Measurements from ENCODE around the gene SYMPK. TPM values are rescaled to one million over a fixed set of nuclear protein-coding genes. Genes with fewer than 3 reads are reported as not detected.
"Not testable (repeated sequence)": the region's sequence is repeated elsewhere in the genome, so short reads cannot be mapped to it uniquely, and the experiment has no call there.

The SYMPK gene
- total RNA-seq, 1 experiment from 2014 or later, result 89.3 TPM

DNA sequence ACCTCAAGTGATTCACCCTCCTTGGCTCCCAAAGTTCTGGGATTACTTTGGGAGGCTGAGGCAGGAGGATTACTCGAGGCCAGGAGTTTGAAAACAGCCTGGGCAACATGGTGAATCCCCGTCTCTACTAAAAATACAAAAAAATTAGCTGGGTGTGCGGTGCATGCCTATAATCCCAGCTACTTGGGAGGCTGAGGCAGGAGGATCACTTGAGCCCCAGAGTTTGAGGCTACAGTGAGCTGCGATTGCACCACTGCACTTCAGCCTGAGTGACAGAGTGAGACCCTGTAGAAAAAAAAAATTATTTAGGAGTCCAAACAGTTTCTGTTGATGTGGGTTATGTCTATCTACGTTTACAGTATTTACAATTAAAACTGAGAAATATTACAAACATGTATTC lies 7.9 kb upstream of the SYMPK start:
- DNase-seq (ENCODE audit: low read depth), result no peak

DNA sequence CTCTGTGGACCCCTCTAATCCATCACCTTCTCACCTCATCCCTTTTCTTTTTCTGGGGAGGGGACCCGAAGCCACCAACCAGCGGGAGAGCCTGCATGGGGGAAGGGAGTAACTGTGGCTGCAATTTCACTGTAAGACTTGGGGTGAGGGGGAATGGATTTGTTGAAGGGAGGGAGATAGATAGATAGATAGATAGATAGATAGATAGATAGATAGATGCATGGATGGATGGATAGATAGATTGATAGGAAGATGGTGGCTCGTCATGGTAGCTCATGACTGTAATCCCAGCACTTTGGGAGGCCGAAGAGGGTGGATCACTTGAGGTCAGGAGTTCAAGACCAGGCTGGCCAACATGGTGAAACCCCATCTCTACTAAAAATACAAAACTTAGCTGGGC lies 4.3 kb upstream of the SYMPK start:
- not testable (repeated sequence) for DNase-seq (ENCODE audit: low read depth)

DNA sequence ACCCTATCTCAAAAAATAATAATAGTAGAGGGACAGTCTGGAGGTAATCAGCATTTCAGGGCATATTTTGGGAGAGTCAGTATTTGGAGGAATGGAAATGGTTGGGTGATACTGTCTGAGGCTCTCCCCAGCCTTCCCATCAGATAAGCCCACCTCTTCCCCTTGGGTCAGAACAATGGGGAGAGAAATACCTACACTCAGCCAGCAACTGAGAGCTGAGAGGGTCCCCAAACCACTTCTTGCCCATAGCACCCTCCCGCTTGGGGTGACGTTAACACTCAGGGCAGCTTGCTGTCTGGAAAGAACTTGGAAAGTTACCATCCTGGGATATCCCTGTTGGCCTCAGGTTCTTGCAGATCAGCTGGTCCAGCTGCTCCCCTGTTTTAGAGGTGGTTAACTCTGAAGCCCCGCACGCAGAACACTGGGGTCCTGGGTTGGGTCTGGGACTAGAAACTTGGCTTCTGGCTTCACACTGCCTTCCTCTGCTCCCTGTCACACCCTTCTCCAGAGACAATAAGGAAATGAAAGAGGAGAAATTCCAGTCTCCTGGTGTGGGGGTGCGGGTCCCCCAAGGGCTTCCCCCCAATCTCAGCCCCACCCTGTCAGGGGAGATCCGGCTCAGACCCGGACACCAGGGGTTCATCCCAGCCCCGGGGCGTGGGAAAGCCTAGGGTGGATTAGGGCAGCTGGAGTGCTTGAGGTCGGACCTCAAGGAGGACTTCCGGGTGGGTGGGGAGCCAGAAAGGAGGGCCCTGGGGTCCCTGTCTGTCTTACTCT lies 3.6 kb upstream of the SYMPK start:
- DNase-seq (ENCODE audit: low read depth), result no peak

DNA sequence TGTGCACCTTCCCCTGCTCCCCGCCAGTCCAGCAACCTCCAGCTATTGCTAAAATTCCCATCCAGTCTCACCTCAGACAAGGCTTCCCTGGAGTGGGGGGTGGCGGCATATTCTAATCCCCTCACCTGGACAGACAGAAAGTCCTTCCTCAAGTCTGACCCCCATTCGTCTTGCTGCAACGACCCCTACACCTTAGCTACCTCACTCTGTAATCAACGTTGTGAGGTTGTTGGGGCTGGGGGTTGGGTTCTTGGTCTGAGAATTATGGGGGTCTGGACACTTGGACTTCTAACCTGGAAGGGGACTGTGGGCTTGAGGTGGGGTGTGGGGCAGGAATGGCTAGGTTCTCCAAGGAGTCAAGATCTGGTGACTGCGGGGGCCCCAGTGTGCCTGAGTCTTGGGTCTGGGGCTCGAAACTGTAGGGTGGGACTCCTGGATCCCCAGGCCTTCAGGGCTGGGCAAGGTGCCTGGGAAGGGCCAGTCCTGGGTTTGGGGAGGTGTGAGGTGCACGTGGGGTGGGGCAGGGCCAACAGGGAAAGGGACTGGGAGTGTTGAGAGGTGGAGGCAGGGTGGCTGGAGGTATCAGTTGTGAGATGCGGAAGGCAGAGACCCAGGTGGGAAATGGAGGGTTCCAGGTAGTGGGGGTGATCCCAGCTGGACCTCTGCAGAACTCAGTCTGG lies 2.5 kb upstream of the SYMPK start:
- no peak for DNase-seq (ENCODE audit: low read depth)

DNA sequence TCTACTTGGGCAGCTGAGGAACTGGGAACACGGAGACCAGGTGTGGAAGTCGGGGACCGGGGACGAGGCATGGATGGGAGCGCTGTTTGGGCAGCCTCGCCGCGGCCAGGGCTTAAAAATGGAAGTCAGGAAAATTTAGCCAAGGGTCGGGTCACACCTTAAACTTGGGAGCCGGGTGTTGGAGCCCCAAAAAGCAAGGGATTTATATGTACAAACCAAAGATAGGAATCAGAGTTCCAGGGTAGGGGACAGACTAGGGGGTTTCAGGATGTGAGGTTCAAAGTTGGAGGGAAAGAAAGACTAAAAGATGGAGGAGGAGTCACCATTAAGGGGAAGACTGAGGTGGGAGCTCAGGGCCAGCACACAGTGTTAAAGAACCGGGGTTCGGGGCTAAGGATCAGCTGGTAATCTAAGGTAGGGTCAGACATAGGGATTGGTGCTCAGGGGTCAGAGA lies 1.7 kb upstream of the SYMPK start:
- no peak for DNase-seq (ENCODE audit: low read depth)

DNA sequence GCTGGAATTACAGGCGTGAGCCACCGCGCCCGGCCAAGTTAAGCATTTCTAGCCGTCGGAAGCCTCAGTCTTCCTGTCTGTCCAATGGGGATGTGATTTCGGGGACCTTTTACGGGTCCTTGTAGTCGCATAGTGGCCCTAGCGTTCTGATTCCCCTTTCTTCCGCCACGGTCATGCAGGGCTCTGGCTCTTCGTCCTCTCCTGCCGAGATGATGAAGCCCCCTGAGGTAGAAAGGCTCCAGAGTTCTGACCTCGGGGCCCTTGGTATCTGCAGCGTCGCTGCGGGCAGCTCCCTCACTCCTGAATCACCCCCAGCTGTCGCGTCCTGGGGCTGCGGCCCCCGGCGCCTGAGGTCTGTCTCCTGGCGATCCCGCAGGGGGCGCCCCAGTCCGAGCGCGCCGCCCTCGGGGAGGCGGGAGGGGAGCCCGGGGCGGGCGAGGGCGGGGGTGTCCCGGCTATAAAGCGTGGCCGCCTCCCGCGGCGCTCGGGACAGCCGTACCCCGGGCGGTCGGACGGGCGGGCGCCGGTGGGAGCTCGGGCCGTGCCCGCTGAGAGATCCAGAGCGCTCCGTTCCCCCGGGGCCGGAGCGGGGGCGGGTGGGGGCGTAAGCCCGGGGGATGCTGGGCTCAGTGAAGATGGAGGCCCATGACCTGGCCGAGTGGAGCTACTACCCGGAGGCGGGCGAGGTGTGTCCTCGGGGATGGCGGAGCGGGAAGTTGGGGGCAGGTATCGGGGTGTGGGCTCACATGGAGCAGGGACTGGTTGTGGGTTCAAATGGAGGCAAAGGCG lies 1.1 kb upstream of the SYMPK start, which contains the start of gene FOXA3:
Gene FOXA3 (plus strand): TSS at position 487 of the 789 bp plus-strand sequence. CDS start 131 bp downstream, at position 618.
- peak; percentile 58 for DNase-seq (ENCODE audit: low read depth)

DNA sequence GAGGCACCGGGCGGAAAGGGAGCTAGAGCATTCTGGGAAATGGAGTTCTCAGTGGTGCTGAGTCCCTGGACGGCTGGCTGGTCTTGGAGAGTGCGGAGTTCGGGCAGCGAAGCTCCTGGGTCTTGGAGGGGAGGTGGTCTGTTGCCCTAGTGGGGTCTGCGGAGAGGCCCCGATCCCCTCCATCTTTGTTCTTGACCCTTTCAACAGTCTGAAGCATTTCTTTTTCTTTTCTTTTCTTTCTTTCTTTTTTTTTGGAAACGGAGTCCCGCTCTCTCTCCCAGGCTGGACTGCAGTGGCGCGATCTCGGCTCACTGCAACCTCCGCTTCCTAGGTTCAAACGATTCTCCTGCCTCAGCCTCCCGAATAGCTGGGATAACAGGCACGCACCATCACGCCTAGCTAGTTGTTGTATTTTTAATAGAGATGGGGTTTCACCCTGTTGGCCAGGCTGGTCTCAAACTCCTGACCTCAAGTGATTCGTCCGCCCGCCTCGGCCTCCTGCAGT lies 440 bp upstream of the SYMPK start:
- no peak for DNase-seq (ENCODE audit: low read depth)

DNA sequence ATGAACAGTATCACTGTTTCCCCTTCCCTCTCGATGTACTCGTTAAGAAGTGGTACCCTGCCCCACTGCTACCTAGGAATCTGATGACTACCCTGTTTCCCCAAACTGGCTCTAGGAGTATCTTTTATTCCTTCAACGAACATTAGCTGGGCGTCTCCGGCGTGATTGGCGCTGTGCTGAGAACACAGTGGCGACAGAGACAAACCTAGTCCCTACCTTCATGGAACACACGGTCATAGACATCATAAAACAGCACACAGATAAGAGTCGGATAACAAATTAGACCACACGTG lies 730 bp downstream of the SYMPK start:
- DNase-seq (ENCODE audit: low read depth), result no peak

DNA sequence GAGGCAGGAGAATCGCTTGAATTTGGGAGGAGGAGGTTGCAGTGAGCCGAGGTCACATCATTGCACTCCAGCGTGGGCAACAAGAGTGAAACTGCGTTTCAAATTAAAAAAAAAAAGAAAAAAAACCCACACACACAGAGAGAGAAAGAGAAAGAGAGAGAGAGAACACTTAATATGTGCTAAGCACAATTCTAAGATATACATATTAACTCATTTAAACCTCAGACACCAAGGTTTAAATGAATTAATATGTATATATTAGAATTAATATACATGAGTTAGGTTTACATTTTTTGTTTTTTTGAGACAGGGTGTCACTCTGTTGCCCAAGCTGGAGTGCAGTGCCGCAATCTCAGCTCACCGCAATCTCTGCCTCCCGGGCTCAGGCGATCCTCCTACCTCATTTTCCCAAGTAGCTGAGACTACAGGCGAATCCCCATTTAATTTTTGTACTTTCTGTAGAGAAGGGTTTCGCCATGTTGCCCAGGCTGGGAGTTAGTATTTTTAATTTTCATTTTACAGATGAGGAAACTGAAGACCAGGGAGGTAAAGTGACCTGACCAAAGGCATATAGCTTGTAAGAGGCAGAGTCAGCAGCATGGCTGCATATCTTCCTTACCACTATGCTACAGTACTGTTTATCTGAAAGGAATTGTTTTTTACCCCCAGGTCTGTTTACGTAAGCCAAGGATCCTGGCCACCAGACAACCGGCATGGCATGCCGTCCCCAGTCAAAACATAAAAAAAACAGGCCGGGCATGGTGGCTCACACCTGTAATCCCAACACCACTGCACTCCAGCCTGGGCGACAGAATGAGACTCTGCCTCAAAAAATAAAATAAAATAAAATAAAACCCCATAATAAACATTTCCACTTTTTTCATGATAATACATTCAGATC lies 2.3 kb downstream of the SYMPK start:
- DNase-seq (ENCODE audit: low read depth), result no peak

DNA sequence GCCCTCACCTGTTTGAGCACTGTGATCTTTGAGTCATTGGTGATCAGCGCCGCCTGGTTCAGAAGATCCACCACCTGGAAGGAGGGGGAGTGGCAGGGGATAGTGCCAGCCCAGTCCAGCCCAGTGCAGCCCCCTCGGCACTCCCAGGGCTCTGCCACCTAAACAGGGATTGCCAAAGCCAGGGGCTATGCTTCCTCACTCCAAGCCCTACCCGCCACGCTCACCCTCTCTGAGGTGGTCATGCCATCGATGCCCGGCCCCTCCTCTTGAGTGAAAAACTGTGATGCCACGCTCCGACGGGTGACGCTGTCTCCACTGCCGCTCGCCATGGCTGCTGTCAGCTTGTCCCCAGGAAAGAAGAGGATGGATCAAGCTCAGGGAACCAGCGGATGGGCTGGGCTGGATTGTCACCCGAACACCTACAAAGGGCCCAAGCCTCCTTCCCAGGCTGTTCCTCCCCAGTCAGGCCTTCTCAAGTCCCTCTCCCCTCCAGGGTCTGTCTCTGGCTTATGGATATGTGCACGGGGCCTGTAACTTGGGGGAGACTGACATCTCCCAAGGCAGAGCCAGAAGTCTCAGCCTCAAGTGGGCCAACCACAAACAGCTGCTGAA lies 8.7 kb downstream of the SYMPK start:
- DNase-seq (ENCODE audit: low read depth), result no peak

DNA sequence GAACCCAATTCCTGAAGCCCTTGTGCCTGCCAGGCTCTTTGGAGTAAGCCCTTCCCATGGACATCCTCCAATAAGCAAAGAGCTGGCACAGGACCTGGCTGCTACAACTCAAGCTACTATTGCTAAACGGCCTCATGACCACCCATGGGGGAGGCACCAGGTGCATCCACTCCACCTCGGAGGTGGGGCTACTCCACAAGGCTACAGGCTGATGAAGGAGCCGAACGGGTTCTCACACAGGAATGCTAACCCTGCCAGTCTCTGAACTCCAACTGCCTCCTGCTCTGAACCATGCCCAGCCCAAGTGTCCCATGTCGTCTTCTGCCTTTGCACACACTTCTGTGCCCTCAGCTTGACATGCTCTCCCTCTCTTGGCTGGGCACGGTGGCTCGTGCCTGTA lies 10.0 kb downstream of the SYMPK start:
- no peak for DNase-seq (ENCODE audit: low read depth)

DNA sequence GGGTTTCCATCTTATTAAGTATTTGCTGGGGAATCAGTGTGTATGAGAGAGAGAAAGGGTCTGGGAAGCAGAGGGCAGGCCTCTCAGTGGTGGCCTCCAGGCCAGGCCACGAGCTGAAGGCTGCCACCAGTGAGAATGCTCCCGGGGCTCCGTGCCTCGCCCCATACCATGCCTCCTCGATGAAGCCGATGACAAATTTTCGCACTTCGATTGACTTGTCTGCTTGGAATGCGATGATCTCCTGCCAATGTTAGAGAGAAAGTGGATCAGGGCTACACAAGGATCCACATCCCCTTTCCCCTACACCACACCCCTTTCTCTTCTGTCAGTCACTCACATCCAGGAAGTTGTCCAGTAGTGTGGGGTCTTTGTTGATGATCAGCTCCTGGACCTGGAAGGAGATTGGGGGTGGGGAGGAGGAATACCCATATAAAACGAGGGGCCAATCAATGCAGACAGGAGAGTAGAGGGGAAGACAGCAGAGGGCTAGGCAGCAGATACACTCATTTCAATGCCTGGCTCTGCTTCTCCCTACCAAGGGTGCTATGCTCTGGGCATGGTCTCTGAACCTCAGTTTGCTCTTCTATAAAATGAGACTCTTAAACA lies 10.7 kb downstream of the SYMPK start:
- DNase-seq (ENCODE audit: low read depth), result no peak

DNA sequence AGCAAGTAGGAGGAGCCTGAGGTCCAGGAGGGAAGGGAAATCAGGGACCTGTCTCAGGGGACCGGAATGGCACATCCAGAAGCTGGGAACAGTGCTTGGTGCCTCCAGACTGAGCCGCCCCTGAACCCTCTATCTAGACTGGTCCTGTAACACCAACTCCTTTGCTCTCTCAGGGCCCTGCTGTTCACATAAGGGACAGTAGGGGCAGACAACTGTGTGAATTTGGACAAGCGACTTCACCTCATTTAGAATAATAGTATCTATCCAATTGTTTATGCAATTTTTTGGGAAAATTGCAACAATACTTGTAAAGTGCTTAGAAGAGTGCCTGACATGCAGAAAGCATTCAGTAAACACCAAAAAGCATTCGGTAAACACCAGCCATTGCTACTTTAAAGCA lies 14.0 kb downstream of the SYMPK start:
- DNase-seq (ENCODE audit: low read depth), result no peak

DNA sequence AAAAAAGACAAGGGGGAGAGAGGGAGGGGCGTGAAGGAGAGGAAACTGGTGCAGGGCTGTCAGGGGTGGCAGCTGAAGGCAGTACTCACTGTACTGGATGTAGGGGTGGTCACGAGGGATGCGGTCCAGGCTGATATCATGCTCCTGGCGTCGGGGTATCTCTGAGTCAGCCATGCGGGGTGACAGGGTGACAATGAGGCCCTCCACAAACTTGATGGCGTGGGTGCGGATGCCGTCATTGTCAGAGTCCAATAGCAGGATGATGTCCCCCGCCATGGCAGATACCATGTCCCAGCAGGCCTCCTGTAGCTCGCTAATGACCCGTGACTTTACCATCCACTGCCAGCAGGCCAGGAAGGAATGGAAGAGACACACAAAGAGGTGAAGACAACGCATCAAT lies 15.3 kb downstream of the SYMPK start:
- no peak for DNase-seq (ENCODE audit: low read depth)

DNA sequence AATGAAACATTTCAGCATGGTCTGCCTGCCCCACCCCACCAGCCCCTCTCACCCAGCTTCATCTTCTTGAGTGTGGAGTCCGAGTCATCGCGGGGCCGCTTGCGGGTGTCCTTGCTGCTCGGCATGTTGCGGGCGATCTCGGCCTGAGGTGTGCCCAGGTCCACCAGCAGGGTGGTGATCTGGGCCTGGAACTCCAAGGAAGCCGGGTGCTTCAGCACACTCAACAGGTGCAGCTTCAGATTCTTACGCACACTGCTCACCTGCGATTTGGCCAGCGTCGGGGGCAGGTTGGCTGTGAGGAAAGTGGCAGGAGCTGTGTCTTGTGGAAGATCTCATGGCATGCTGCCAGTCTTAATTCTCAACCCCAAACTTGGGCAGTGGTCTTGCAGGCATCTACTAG lies 20.7 kb downstream of the SYMPK start:
- DNase-seq (ENCODE audit: low read depth), result no peak

DNA sequence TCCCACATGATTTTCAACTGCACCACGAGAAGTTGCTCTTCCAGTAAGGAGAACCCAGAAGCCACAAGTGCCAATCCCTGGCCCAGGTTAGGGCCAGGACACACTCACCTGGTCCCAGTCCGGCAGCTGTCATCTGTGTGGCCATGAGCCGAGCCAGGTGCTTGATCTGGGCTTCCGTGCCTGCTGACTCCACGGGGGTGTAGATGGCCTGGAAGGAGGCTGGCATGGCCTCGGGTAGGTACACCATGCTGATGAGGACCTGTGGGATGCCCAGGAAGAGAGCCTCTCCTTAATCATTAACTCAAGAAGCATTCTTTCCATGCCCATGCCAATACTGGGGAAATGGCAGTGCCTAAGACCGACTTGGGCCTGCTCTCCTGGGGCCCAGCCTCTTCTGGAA lies 28.0 kb downstream of the SYMPK start:
- no peak for DNase-seq (ENCODE audit: low read depth)

DNA sequence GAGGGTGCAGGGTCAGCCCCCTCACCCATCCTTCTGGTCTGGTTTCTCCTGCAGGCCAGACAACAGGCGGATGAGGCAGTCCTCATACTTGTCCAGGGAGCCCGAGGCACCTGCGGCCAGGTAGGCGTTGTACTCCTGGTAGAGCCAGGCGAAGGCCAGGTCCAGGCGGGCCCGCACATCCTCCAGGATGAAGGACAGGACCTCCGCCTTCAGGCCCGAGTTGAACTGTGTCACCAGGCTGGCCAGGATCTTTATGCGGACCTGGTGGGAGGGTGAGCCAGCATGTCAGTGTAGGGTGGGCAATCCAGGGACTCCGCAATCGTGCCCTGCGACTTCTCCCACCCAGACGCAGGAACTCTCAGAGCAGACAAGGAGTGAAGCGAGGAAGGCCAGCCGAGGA lies 34.0 kb downstream of the SYMPK start:
- no peak for DNase-seq (ENCODE audit: low read depth)

DNA sequence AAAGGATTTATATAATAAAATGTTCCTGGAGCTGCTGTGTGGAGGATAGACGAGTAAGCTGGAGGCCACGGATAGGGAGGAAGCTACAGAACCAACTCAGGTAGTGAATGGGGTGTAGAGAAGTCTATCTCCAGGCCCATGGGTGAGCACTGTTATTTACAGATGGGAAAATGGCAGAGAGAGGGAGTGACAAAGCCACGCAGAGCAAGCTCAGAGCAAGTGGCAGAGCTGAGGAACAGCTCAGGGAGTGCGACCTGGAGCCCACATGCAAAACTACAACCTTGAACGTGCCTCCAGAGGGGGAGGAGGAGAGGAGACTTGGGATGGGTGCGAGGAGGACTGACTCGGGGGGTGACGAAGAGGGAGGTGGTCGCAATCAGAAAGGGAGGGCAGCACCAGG lies 34.4 kb downstream of the SYMPK start:
- no peak for DNase-seq (ENCODE audit: low read depth)

DNA sequence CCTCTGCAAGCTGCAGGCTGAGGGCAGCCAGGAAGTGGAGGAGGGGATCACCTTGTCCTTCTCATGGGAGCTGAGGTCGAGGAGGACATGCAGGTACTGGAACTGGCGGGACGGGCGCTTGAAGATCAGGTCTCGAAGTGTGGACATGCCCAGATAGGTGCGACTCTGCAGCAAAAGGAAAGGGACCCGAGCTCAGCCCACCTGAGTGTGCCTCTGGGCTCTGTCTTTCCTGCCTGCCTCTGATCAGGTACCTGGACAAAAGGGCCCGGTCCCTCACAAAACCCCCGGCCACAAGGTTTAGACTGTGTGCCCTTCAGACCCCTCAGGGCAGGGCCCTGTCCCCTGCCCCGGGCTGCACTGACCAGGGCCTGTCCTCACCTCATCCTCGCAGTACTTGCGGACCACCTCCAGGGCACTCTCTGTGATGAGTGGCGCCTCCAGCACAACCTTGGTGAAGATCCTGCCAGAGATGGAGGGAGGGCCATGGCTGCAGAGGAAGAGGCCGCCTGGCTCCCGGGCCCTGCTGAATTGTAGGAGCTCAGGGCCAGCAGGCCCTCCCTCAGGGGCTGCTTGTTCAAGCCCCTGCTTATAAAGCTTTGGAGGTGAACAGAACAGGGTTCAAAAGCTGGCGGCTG lies 35.4 kb downstream of the SYMPK start:
- no peak for DNase-seq (ENCODE audit: low read depth)

DNA sequence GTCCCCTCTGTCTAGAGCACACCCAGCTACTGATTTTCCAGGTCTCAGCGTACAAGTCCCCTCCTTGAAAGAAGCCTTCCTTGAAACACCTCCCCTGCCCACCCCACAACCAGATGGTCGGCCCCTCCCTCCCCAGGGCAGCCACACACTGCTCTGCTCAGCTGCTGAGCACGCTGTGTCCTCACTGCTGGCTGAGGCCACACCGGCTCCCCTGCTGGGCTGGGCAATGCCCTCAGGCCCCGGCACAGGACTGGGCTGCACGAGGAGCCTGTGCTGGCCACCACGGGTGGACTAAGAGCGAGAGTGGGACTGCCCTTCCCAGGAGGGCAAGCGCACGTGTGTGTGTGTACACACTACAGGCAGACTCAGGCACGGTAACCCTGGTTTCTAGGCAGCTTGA lies 36.0 kb downstream of the SYMPK start:
- DNase-seq (ENCODE audit: low read depth), result no peak
